ENCODE data around the gene COL10A1. TPM values are rescaled to one million over a fixed set of nuclear protein-coding genes. Genes with fewer than 3 reads are reported as not detected.
A peak's percentile ranks its signal among the peaks of the same experiment; 100 is the strongest.

COL10A1 gene
- total RNA-seq, 1 experiment from 2014 or later: not detected

- no peak overlapping the region for H3K23ac ChIP-seq (ENCODE audit: insufficient read length, low read depth, low read length)
- H3K56ac ChIP-seq (ENCODE audit: insufficient read length, low read depth, low read length): no peak overlapping the region
- H2BK120ac ChIP-seq (ENCODE audit: low read depth, low read length, poor library complexity, severe bottlenecking): no peak overlapping the region
- no peak overlapping the region for H3K4me2 ChIP-seq (ENCODE audit: insufficient read depth, insufficient read length, low read length)
- WGBS (ENCODE audit: extremely low coverage, insufficient read length, low lambda C conversion rate): no CpG with 5 or more reads among the region's 3 CpGs
- no peak overlapping the region for H3K14ac ChIP-seq (ENCODE audit: insufficient read depth, low read length)
- H3K18ac ChIP-seq (ENCODE audit: insufficient read length, low read depth, low read length): no peak overlapping the region
- no peak overlapping the region for H2BK15ac ChIP-seq (ENCODE audit: low read depth, low read length)
- H3K79me1 ChIP-seq (ENCODE audit: insufficient read depth, low read depth, low read length, poor library complexity, severe bottlenecking): no peaks in the 10 kb centered on the region
- H4K91ac ChIP-seq (ENCODE audit: insufficient read length, low read depth, low read length): no peak overlapping the region
- no peak overlapping the region for H3K27ac ChIP-seq (ENCODE audit: insufficient read length, low read depth, low read length)
- no peaks in the 10 kb centered on the region for H3K79me2 ChIP-seq (ENCODE audit: insufficient read depth, low read length)
- Mint-ChIP-seq H3K4me1 (peaks cover 11 to 13% of the 10 kb centered on the region in 2 experiments), H3K27ac (no peak overlapping the region; a peak in 2 of 7 replicates), H3K27me3 (ENCODE audit: low read depth) (no peaks in the 10 kb centered on the region), H3K9me3 (no peaks in the 10 kb centered on the region), H3K4me3 (no peak overlapping the region), H3K36me3 (ENCODE audit: insufficient read depth in 1 of 3, low read depth in 3 of 3) (no peaks in the 10 kb centered on the region)
- no peak overlapping the region for H2BK5ac ChIP-seq (ENCODE audit: insufficient read length, low read length)
- no peak for DNase-seq
- H2BK20ac ChIP-seq (ENCODE audit: low read depth, low read length, poor library complexity, severe bottlenecking): no peak overlapping the region
- H2BK12ac ChIP-seq (ENCODE audit: insufficient read length, low read depth, low read length): no peak overlapping the region
- no peak overlapping the region for H3K4ac ChIP-seq (ENCODE audit: low read depth, low read length)
- no peaks in the 10 kb centered on the region for H4K20me1 ChIP-seq (ENCODE audit: control insufficient read depth, insufficient read depth, insufficient read length)
- H3K23me2 ChIP-seq (ENCODE audit: insufficient read length, low read depth, low read length, poor library complexity, severe bottlenecking): no peaks in the 10 kb centered on the region
- H2AFZ ChIP-seq (ENCODE audit: low read length): no peak overlapping the region
- H3K9ac ChIP-seq (ENCODE audit: extremely low read depth, insufficient read length, low read length): no peak overlapping the region
- no peaks in the 10 kb centered on the region for H3K9me3 ChIP-seq (ENCODE audit: control insufficient read depth, low read depth, low read length)
- H4K8ac ChIP-seq (replicated peaks; ENCODE audit: insufficient read length, low read depth, low read length): no peak overlapping the region
- no peaks in the 10 kb centered on the region; the same call in 1 of the 2 replicates for H3K4me1 ChIP-seq (ENCODE audit: insufficient read depth, low read length)
- H2AK5ac ChIP-seq (ENCODE audit: insufficient read length, low read length): peak overlapping the region; percentile 35
- no peaks in the 10 kb centered on the region for H3K27me3 ChIP-seq (ENCODE audit: insufficient read depth, low read length)
- no peak for TF ChIP-seq CTCF (conservative IDR thresholded peaks at IDR 0.05)
- no peak overlapping the region for H3T11ph ChIP-seq (ENCODE audit: low read length)
- H4K5ac ChIP-seq (ENCODE audit: insufficient read length, low read depth, low read length): no peak overlapping the region
These were observed 18.7 kb upstream of the COL10A1 start for GRCh38 chr6:116144605-116145004.
